ENCODE data around the gene CUL5. TPM values are rescaled to one million over a fixed set of nuclear protein-coding genes. Genes with fewer than 3 reads are reported as not detected.

The CUL5 gene
- total RNA-seq, 1 experiment from 2014 or later, result 63.1 TPM

GRCh38 chr11:108034034-108034433 is 25.3 kb downstream of the CUL5 start:
- POLR2A ChIA-PET (ENCODE audit: low non-redundant PET), result interaction anchor here (0.6 kb wide), 1 partner anchor 218 kb away, joined by 7 read pairs; no protein-coding TSS in a partner anchor
- no peak for DNase-seq (ENCODE audit: low spot score)
- intact Hi-C loops (cut with micrococcal nuclease; ENCODE audit: unreplicated experiment), result no loop called here
- H3K36me3 ChIP-seq (ENCODE audit: insufficient read depth, low read length, poor library complexity, severe bottlenecking), result peaks cover 24% of the 10 kb centered on the region
- no peaks in the 10 kb centered on the region for H3K9me3 ChIP-seq (ENCODE audit: low read depth, low read length, poor library complexity, severe bottlenecking)
- CTCF ChIA-PET, result no interaction called here
- H3K27ac ChIP-seq (ENCODE audit: low read depth, low read length, poor library complexity, severe bottlenecking), result no peak overlapping the region
- no peak overlapping the region for H3K4me3 ChIP-seq (ENCODE audit: low read depth, low read length, poor library complexity, severe bottlenecking)
- TF ChIP-seq EZH2 (IDR thresholded peaks at IDR 0.05; ENCODE audit: borderline replicate concordance, low read depth, low read length, poor library complexity, severe bottlenecking) (no peak), CTCF (conservative IDR thresholded peaks at IDR 0.05; ENCODE audit: low read depth, low read length) (no peak)
- no peaks in the 10 kb centered on the region for H3K4me1 ChIP-seq (ENCODE audit: insufficient read depth, low read length, poor library complexity, severe bottlenecking)
- BruUV-seq (replicated peaks), result no TSS peak
- no peaks in the 10 kb centered on the region for H3K27me3 ChIP-seq (replicated peaks; ENCODE audit: insufficient read depth, low read depth, low read length, poor library complexity)

- intact Hi-C loops (cut with micrococcal nuclease; ENCODE audit: unreplicated experiment), result no loop called here
- BruUV-seq (replicated peaks), result no TSS peak
- DNase-seq (ENCODE audit: low spot score), result no peak
- POLR2A ChIA-PET (ENCODE audit: low non-redundant PET), result no interaction called here
- CTCF ChIA-PET, result interaction anchor here (0.6 kb wide), 1 partner anchor 275 kb away, joined by 3 read pairs; no protein-coding TSS in a partner anchor
- Histone ChIP-seq H3K27ac (ENCODE audit: low read depth, low read length, poor library complexity, severe bottlenecking) (no peak overlapping the region), H3K4me3 (ENCODE audit: low read depth, low read length, poor library complexity, severe bottlenecking) (no peak overlapping the region), H3K27me3 (replicated peaks; ENCODE audit: insufficient read depth, low read depth, low read length, poor library complexity) (no peaks in the 10 kb centered on the region), H3K9me3 (ENCODE audit: low read depth, low read length, poor library complexity, severe bottlenecking) (no peaks in the 10 kb centered on the region), H3K36me3 (ENCODE audit: insufficient read depth, low read length, poor library complexity, severe bottlenecking) (peaks cover 24% of the 10 kb centered on the region), H3K4me1 (ENCODE audit: insufficient read depth, low read length, poor library complexity, severe bottlenecking) (no peaks in the 10 kb centered on the region)
- TF ChIP-seq EZH2 (IDR thresholded peaks at IDR 0.05; ENCODE audit: borderline replicate concordance, low read depth, low read length, poor library complexity, severe bottlenecking), result no peak
- no peak for TF ChIP-seq CTCF (conservative IDR thresholded peaks at IDR 0.05; ENCODE audit: low read depth, low read length)
These were observed 26.3 kb downstream of the CUL5 start for GRCh38 chr11:108034952-108035351.

GRCh38 chr11:108035690-108036089 is 27.0 kb downstream of the CUL5 start:
- Histone ChIP-seq H3K27me3 (replicated peaks; ENCODE audit: insufficient read depth, low read depth, low read length, poor library complexity) (no peaks in the 10 kb centered on the region), H3K9me3 (ENCODE audit: low read depth, low read length, poor library complexity, severe bottlenecking) (no peaks in the 10 kb centered on the region), H3K4me1 (ENCODE audit: insufficient read depth, low read length, poor library complexity, severe bottlenecking) (no peaks in the 10 kb centered on the region), H3K27ac (ENCODE audit: low read depth, low read length, poor library complexity, severe bottlenecking) (no peak overlapping the region), H3K4me3 (ENCODE audit: low read depth, low read length, poor library complexity, severe bottlenecking) (no peak overlapping the region), H3K36me3 (ENCODE audit: insufficient read depth, low read length, poor library complexity, severe bottlenecking) (peaks cover 24% of the 10 kb centered on the region)
- no peak for DNase-seq (ENCODE audit: low spot score)
- ChIA-PET POLR2A (ENCODE audit: low non-redundant PET) (no interaction called here), CTCF (no interaction called here)
- TF ChIP-seq EZH2 (IDR thresholded peaks at IDR 0.05; ENCODE audit: borderline replicate concordance, low read depth, low read length, poor library complexity, severe bottlenecking), result no peak
- TF ChIP-seq CTCF (conservative IDR thresholded peaks at IDR 0.05; ENCODE audit: low read depth, low read length), result no peak
- no TSS peak for BruUV-seq (replicated peaks)
- intact Hi-C loops (cut with micrococcal nuclease; ENCODE audit: unreplicated experiment), result no loop called here
